Vagina (tissue), 2 donors: ENCODE data around the gene ZNF385C.

Source experiments
- POLR2A ChIP-seq, 2 donors: fragments of 450-650 bp; IDR thresholded peaks; one replicate each; pipeline ENCODE4 v1.6.1; 2017; ENCODE audit warnings: antibody characterized with exemption in 2 of 2, mild to moderate bottlenecking in 2 of 2, moderate library complexity in 2 of 2
- TF ChIP-seq, protein P1 (sequence below), 3 experiments: fragments of 450-650 bp in 2 of 3; fragments of 200-600 bp in 1 of 3; sonication (generic) in 1 of 3; IDR thresholded peaks; one replicate each; pipeline ENCODE4 v1.5.1; 2017 to 2019; ENCODE audit warnings: antibody characterized with exemption in 3 of 3, mild to moderate bottlenecking in 2 of 3, moderate library complexity in 2 of 3

DNA sequence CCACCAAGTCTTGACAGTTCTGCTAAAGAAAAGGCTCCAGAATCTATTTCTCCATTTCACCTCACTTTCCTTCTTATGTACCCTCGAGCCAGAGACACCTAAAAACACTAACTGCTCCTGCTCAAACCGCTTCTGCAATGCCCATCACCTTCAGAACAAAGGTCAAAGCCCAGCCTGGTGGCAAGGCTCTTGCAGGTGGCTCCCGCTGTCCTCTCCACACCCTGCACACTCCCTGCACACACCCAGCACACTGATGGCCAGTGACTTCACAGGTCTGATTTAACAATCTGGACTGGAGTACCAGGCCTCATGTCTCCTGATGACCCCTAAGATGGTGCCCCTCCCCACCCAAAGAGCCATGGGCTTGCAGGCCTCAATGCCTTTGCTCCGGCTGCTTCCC lies 38.0 kb downstream of the ZNF385C start:
- TF ChIP-seq POLR2A (IDR thresholded peaks at IDR 0.05), result no peak
- TF ChIP-seq, protein P1, sequence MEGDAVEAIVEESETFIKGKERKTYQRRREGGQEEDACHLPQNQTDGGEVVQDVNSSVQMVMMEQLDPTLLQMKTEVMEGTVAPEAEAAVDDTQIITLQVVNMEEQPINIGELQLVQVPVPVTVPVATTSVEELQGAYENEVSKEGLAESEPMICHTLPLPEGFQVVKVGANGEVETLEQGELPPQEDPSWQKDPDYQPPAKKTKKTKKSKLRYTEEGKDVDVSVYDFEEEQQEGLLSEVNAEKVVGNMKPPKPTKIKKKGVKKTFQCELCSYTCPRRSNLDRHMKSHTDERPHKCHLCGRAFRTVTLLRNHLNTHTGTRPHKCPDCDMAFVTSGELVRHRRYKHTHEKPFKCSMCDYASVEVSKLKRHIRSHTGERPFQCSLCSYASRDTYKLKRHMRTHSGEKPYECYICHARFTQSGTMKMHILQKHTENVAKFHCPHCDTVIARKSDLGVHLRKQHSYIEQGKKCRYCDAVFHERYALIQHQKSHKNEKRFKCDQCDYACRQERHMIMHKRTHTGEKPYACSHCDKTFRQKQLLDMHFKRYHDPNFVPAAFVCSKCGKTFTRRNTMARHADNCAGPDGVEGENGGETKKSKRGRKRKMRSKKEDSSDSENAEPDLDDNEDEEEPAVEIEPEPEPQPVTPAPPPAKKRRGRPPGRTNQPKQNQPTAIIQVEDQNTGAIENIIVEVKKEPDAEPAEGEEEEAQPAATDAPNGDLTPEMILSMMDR (IDR thresholded peaks at IDR 0.05), result no peak
